A549 (cell line): ENCODE measurements around the gene TNFAIP2.

Source experiments
- EP300 ChIP-seq, 2 experiments: fragments of >200 bp; sonication (Bioruptor Twin); formaldehyde crosslinking; IDR thresholded peaks; 2 replicates in 1 of 2; 3 replicates in 1 of 2; pipeline ENCODE4 v1.6.1; 2016 to 2017
- FOSB ChIP-seq: fragments of 250-450 bp; sonication (Bioruptor Pico); IDR thresholded peaks from 2 replicates; pipeline ENCODE4 v1.5.0; 2020; ENCODE audit warnings: mild to moderate bottlenecking, moderate library complexity
- JUNB ChIP-seq: fragments of >200 bp; sonication (Bioruptor Twin); formaldehyde crosslinking; IDR thresholded peaks from 2 replicates; pipeline ENCODE4 v1.6.1; 2016
- KDM1A ChIP-seq: fragments of 200-600 bp; sonication (generic); IDR thresholded peaks from 2 replicates; pipeline ENCODE4 v1.6.1; 2016; ENCODE audit warnings: low read depth, mild to moderate bottlenecking
- KDM5A ChIP-seq: fragments of 200-600 bp; sonication (generic); IDR thresholded peaks from 2 replicates; pipeline ENCODE4 v1.6.1; 2016; ENCODE audit warnings: antibody characterized with exemption, mild to moderate bottlenecking
- NR3C1 ChIP-seq: fragments of >200 bp; sonication (Bioruptor Twin); formaldehyde crosslinking; IDR thresholded peaks from 3 replicates; pipeline ENCODE4 v1.6.1; 2017
- POLR2A ChIP-seq: IDR thresholded peaks from 2 replicates; pipeline ENCODE4 v1.6.1; 2012; ENCODE audit warnings: mild to moderate bottlenecking, low read length
- RFX5 ChIP-seq: fragments of 450-650 bp; IDR thresholded peaks from 2 replicates; pipeline ENCODE4 v1.7.1; 2014; ENCODE audit warnings: antibody characterized with exemption, mild to moderate bottlenecking, moderate library complexity
- ZNF302 ChIP-seq: fragments of 250-450 bp; sonication (Bioruptor Pico); IDR thresholded peaks from 2 replicates; pipeline ENCODE4 v1.9.0; 2021; ENCODE audit warnings: inconsistent platforms, mild to moderate bottlenecking, moderate library complexity
- TF ChIP-seq, protein P1 (sequence below): fragments of >200 bp; sonication (Bioruptor Twin); formaldehyde crosslinking; IDR thresholded peaks from 3 replicates; pipeline ENCODE4 v1.5.1; 2016
- TF ChIP-seq, protein P2 (sequence below): IDR thresholded peaks from 2 replicates; pipeline ENCODE4 v1.6.1; 2012
- TF ChIP-seq, protein P3 (sequence below): fragments of 200-600 bp; sonication (generic); IDR thresholded peaks from 2 replicates; pipeline ENCODE4 v1.6.1; 2016; ENCODE audit warnings: antibody characterized with exemption, mild to moderate bottlenecking, moderate library complexity

- no peak for TF ChIP-seq JUNB
- TF ChIP-seq, protein P1, sequence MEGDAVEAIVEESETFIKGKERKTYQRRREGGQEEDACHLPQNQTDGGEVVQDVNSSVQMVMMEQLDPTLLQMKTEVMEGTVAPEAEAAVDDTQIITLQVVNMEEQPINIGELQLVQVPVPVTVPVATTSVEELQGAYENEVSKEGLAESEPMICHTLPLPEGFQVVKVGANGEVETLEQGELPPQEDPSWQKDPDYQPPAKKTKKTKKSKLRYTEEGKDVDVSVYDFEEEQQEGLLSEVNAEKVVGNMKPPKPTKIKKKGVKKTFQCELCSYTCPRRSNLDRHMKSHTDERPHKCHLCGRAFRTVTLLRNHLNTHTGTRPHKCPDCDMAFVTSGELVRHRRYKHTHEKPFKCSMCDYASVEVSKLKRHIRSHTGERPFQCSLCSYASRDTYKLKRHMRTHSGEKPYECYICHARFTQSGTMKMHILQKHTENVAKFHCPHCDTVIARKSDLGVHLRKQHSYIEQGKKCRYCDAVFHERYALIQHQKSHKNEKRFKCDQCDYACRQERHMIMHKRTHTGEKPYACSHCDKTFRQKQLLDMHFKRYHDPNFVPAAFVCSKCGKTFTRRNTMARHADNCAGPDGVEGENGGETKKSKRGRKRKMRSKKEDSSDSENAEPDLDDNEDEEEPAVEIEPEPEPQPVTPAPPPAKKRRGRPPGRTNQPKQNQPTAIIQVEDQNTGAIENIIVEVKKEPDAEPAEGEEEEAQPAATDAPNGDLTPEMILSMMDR, result no peak
- TF ChIP-seq NR3C1, result no peak
- TF ChIP-seq, protein P2, sequence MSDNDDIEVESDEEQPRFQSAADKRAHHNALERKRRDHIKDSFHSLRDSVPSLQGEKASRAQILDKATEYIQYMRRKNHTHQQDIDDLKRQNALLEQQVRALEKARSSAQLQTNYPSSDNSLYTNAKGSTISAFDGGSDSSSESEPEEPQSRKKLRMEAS, result no peak
- TF ChIP-seq, protein P3, sequence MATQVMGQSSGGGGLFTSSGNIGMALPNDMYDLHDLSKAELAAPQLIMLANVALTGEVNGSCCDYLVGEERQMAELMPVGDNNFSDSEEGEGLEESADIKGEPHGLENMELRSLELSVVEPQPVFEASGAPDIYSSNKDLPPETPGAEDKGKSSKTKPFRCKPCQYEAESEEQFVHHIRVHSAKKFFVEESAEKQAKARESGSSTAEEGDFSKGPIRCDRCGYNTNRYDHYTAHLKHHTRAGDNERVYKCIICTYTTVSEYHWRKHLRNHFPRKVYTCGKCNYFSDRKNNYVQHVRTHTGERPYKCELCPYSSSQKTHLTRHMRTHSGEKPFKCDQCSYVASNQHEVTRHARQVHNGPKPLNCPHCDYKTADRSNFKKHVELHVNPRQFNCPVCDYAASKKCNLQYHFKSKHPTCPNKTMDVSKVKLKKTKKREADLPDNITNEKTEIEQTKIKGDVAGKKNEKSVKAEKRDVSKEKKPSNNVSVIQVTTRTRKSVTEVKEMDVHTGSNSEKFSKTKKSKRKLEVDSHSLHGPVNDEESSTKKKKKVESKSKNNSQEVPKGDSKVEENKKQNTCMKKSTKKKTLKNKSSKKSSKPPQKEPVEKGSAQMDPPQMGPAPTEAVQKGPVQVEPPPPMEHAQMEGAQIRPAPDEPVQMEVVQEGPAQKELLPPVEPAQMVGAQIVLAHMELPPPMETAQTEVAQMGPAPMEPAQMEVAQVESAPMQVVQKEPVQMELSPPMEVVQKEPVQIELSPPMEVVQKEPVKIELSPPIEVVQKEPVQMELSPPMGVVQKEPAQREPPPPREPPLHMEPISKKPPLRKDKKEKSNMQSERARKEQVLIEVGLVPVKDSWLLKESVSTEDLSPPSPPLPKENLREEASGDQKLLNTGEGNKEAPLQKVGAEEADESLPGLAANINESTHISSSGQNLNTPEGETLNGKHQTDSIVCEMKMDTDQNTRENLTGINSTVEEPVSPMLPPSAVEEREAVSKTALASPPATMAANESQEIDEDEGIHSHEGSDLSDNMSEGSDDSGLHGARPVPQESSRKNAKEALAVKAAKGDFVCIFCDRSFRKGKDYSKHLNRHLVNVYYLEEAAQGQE, result no peak
- TF ChIP-seq FOSB (CRISPR knock-in tag), result no peak
- no peak for TF ChIP-seq POLR2A
- TF ChIP-seq EP300 (IDR thresholded peaks at IDR 0.05), result no peak
- TF ChIP-seq KDM5A, result no peak
- no peak for TF ChIP-seq RFX5
- TF ChIP-seq KDM1A, result no peak
- TF ChIP-seq ZNF302 (CRISPR knock-in tag), result no peak
These were observed 21.1 kb upstream of the TNFAIP2 start for GRCh38 chr14:103101963-103102688.
